T-cell (primary cell): Measurements from ENCODE around the gene AAK1. TPM values are rescaled to one million over a fixed set of nuclear protein-coding genes. Genes with fewer than 3 reads are reported as not detected.
A peak's percentile ranks its signal among the peaks of the same experiment; 100 is the strongest.

Experiments used
- ATAC-seq, 4 experiments: fragments of 200-7000 bp in 3 of 4; fragments of 150-1000 bp in 1 of 4; cut with Tn5 transposase; replicated peaks in 1 of 4; 1 replicate in 3 of 4; 2 replicates in 1 of 4; pipeline ENCODE4 v1.10.0; 2021; ENCODE audit warnings: moderate library complexity in 3 of 4, mild to moderate bottlenecking in 2 of 4, moderate number of reproducible peaks in 1 of 4
- CTCF ChIA-PET, 2 donors: fragments of 300-600 bp; sonication (Branson Sonifier 250); formaldehyde crosslinking; loops; one replicate each; lab custom pipeline; 2022; ENCODE audit warnings: antibody characterized with exemption in 2 of 2; lab: Charles Lee
- POLR2A ChIA-PET, 2 donors: fragments of 300-600 bp; sonication (Branson Sonifier 250); formaldehyde crosslinking; loops; one replicate each; lab custom pipeline; 2022; ENCODE audit warnings: antibody characterized with exemption in 2 of 2; lab: Charles Lee
- DNase-seq, 35 experiments: peaks; one replicate each; pipeline versions ENCODE4 v3.0.0 to v3.0.0-alpha.2; 2013 to 2023
- H3K27ac ChIP-seq: one replicate; pipeline ENCODE4 v1.5.1; 2013; ENCODE audit warnings: low read length
- H3K27me3 ChIP-seq, 2 experiments: replicated peaks in 1 of 2; 1 replicate in 1 of 2; 2 replicates in 1 of 2; pipeline versions ENCODE4 v1.6.1 to v1.7.0; 2013; ENCODE audit warnings: low read length in 1 of 2, mixed read lengths in 1 of 2; ENCODE audit not compliant: control insufficient read depth in 2 of 2, insufficient read depth in 2 of 2; ENCODE audit errors: extremely low read depth in 1 of 2
- H3K36me3 ChIP-seq, 2 donors: 1 replicate in 1 of 2; 2 replicates in 1 of 2; pipeline versions ENCODE4 v1.6.1 to v1.7.0; 2013; ENCODE audit warnings: low read length in 1 of 2; ENCODE audit not compliant: control insufficient read depth in 2 of 2, insufficient read depth in 1 of 2; ENCODE audit errors: extremely low read depth in 1 of 2
- H3K4me1 ChIP-seq, 2 experiments: 1 replicate in 1 of 2; 2 replicates in 1 of 2; pipeline versions ENCODE4 v1.6.1 to v1.7.0; 2013; ENCODE audit warnings: low read length in 2 of 2, mixed read lengths in 1 of 2; ENCODE audit not compliant: insufficient read depth in 2 of 2, control insufficient read depth in 1 of 2; ENCODE audit errors: extremely low read depth in 1 of 2
- H3K4me3 ChIP-seq, 2 donors: 1 replicate in 1 of 2; 2 replicates in 1 of 2; pipeline versions ENCODE4 v1.5.1 to v1.7.0; 2013; ENCODE audit warnings: mild to moderate bottlenecking in 2 of 2, low read length in 1 of 2, moderate library complexity in 1 of 2; ENCODE audit not compliant: control insufficient read depth in 1 of 2; ENCODE audit errors: extremely low read depth in 1 of 2
- H3K9me3 ChIP-seq: 2 replicates; pipeline ENCODE4 v1.7.0; 2013
- H3K27ac Mint-ChIP-seq, 2 donors: one replicate each; pipeline ENCODE4 v1.8.0; 2020 to 2021; ENCODE audit warnings: mild to moderate bottlenecking in 2 of 2, mixed read lengths in 2 of 2
- H3K27me3 Mint-ChIP-seq, 2 donors: one replicate each; pipeline ENCODE4 v1.8.0; 2021 to 2022; ENCODE audit warnings: mixed read lengths in 2 of 2
- H3K36me3 Mint-ChIP-seq: one replicate; pipeline ENCODE4 v1.8.0; 2021; ENCODE audit warnings: mixed read lengths
- H3K4me1 Mint-ChIP-seq, 3 donors: one replicate each; pipeline ENCODE4 v1.8.0; 2020 to 2022; ENCODE audit warnings: mixed read lengths in 3 of 3, mild to moderate bottlenecking in 1 of 3
- H3K4me3 Mint-ChIP-seq, 3 donors: one replicate each; pipeline ENCODE4 v1.8.0; 2020 to 2022; ENCODE audit warnings: mild to moderate bottlenecking in 3 of 3, mixed read lengths in 3 of 3, moderate library complexity in 3 of 3
- H3K9me3 Mint-ChIP-seq, 3 donors: one replicate each; pipeline ENCODE4 v1.8.0; 2020 to 2022; ENCODE audit warnings: mixed read lengths in 3 of 3
- WGBS: methylation state at CpG from one replicate; pipeline ENCODE4 v1.1.5; 2013; ENCODE audit warnings: missing lambda C conversion rate; ENCODE audit not compliant: insufficient coverage; 5-methylcytosine and 5-hydroxymethylcytosine counted together
- total RNA-seq, 35 experiments: library from RNA in 6 of 35; stranded (reverse) in 6 of 35; fragments of 120-200 nt in 1 of 35; gene quantifications; one replicate each; pipeline versions ENCODE4 v1.2.1 to v1.2.4 and lab custom pipeline; 2013 to 2026

AAK1 gene
- total RNA-seq, 5 donors from 2014 or later (not counting 1 experiment from before 2014, with no cell fraction given) = 170 to 283 (median 177) TPM

- DNase-seq = peak in 32 of 35 experiments; percentile 15 to 66 (median 48)
- Histone ChIP-seq H3K4me1 (peaks cover 49 to 55% of the 10 kb centered on the region in 2 experiments), H3K36me3 (peaks cover 0 to 16% of the 10 kb centered on the region in 2 donors), H3K27ac (peak overlapping the region; percentile 56), H3K9me3 (no peaks in the 10 kb centered on the region), H3K4me3 (peak overlapping the region; percentile 77 to 98), H3K27me3 (no peaks in the 10 kb centered on the region)
- 1% methylated on average over 45 of the region's 58 CpGs for WGBS
- ATAC-seq = peak; percentile 17 to 35 (median 30)
- H3K27ac Mint-ChIP-seq = peak overlapping the region; percentile 92 to 96
- H3K4me1 Mint-ChIP-seq = peaks cover 61 to 77% (median 69%) of the 10 kb centered on the region in 3 donors
- peaks cover 26% of the 10 kb centered on the region for H3K36me3 Mint-ChIP-seq
- ChIA-PET CTCF (interaction anchor here in 1 of 2 donors (0.6 to 3.2 kb wide), 3 partner anchors 35 to 206 kb away, joined by 3 to 19 read pairs (median 4); partner anchors contain the start of gene NFU1), POLR2A (interaction anchor here in 1 of 2 donors (0.7 kb wide), 1 partner anchor 82 kb away, joined by 5 read pairs; no protein-coding TSS in a partner anchor)
- H3K27me3 Mint-ChIP-seq = no peaks in the 10 kb centered on the region
- peaks cover 0 to 3% (median 0%) of the 10 kb centered on the region in 3 donors for H3K9me3 Mint-ChIP-seq
- H3K4me3 Mint-ChIP-seq = peak overlapping the region; percentile 92 to 96 (median 96)
These were observed 584 bp downstream of the AAK1 start for GRCh38 chr2:69642709-69643601.

- H3K36me3 Mint-ChIP-seq = peaks cover 32% of the 10 kb centered on the region
These were observed 1.4 kb downstream of the AAK1 start for GRCh38 chr2:69641887-69642708.

DNA sequence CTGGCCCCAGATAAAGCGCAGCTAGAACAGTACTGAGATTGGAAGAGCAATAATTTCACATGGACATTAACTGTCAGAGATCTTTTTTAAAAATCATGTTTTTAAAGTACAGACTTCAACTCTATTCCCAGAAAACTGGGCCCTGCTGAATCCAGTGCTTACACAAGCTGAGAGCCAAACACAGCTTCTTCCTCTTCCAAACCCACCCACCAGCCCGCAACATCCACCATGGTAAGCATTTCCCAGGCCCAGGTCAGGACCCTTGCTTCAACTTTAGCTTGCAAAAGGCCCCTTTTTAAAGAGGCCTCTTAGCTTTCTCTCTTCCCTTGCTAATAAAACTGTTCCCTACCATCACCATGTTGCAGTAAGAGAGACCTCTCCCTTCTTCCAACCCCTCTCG, 2.1 kb downstream of the AAK1 start:
- Histone ChIP-seq H3K36me3 (peaks cover 0 to 27% of the 10 kb centered on the region in 2 donors), H3K4me1 (peaks cover 48 to 55% of the 10 kb centered on the region in 2 experiments), H3K4me3 (peak overlapping the region; percentile 77 to 98), H3K9me3 (no peaks in the 10 kb centered on the region), H3K27me3 (no peaks in the 10 kb centered on the region), H3K27ac (peak overlapping the region; percentile 56)
- CTCF ChIA-PET = interaction anchor here in 1 of 2 donors (0.6 kb wide), 1 partner anchor 99 kb away, joined by 3 read pairs; no protein-coding TSS in a partner anchor
- H3K27me3 Mint-ChIP-seq = no peaks in the 10 kb centered on the region
- 36% methylated on average over 1 of the region's 3 CpGs for whole genome bisulfite sequencing
- no peaks in the 10 kb centered on the region for H3K9me3 Mint-ChIP-seq
- POLR2A ChIA-PET = interaction anchor here in 1 of 2 donors (0.5 to 0.7 kb wide), 2 partner anchors 52 to 138 kb away, joined by 3 to 17 read pairs; no protein-coding TSS in a partner anchor
- peaks cover 65 to 78% (median 73%) of the 10 kb centered on the region in 3 donors for H3K4me1 Mint-ChIP-seq
- H3K4me3 Mint-ChIP-seq = peak overlapping the region; percentile 92 to 96 (median 96)
- H3K36me3 Mint-ChIP-seq = peaks cover 34% of the 10 kb centered on the region
- no peak for DNase-seq
- H3K27ac Mint-ChIP-seq = peak overlapping the region; percentile 92 to 96
- ATAC-seq = no peak

More at GRCh38 chr2:69641887-69642708, 1.4 kb downstream of the AAK1 start:
- Histone ChIP-seq H3K27ac (peak overlapping the region; percentile 56), H3K4me3 (peak overlapping the region; percentile 77 to 98), H3K4me1 (peaks cover 51 to 55% of the 10 kb centered on the region in 2 experiments), H3K36me3 (peaks cover 0 to 23% of the 10 kb centered on the region in 2 donors), H3K9me3 (no peaks in the 10 kb centered on the region), H3K27me3 (no peaks in the 10 kb centered on the region)
- H3K27me3 Mint-ChIP-seq = no peaks in the 10 kb centered on the region
- H3K4me1 Mint-ChIP-seq = peaks cover 66 to 80% (median 74%) of the 10 kb centered on the region in 3 donors
- ChIA-PET CTCF (interaction anchor here in 1 of 2 donors (0.6 kb wide), 1 partner anchor 36 kb away, joined by 3 read pairs; no protein-coding TSS in a partner anchor), POLR2A (no interaction called here)
- 0% methylated on average over 1 of the region's 12 CpGs for WGBS
- ATAC-seq (no peak), DNase-seq (peak in 2 of 35 experiments; percentile 32 to 37)
- peak overlapping the region; percentile 92 to 96 for H3K27ac Mint-ChIP-seq
- H3K4me3 Mint-ChIP-seq = peak overlapping the region; percentile 92 to 96 (median 96)
- H3K9me3 Mint-ChIP-seq = peaks cover 0 to 3% (median 0%) of the 10 kb centered on the region in 3 donors

GRCh38 chr2:69639266-69639665, 4.3 kb downstream of the AAK1 start:
- DNase-seq (no peak), ATAC-seq (no peak)
- H3K4me3 Mint-ChIP-seq = peak overlapping the region; percentile 92 to 96 (median 96)
- peaks cover 63 to 73% (median 70%) of the 10 kb centered on the region in 3 donors for H3K4me1 Mint-ChIP-seq
- H3K9me3 Mint-ChIP-seq = no peaks in the 10 kb centered on the region
- WGBS = no CpG with 5 or more reads among the region's 2 CpGs
- ChIA-PET POLR2A (interaction anchor here in 1 of 2 donors (0.5 to 0.6 kb wide), 2 partner anchors 9 to 82 kb away, joined by 6 read pairs; no protein-coding TSS in a partner anchor), CTCF (interaction anchor here in 1 of 2 donors (0.5 to 2.3 kb wide), 7 partner anchors 11 to 785 kb away, joined by 3 to 12 read pairs (median 3); no protein-coding TSS in a partner anchor)
- no peaks in the 10 kb centered on the region for H3K9me3 ChIP-seq
- no peaks in the 10 kb centered on the region for H3K27me3 ChIP-seq
- no peaks in the 10 kb centered on the region for H3K27me3 Mint-ChIP-seq
- peak overlapping the region; percentile 27 for H3K27ac ChIP-seq
- H3K4me3 ChIP-seq = peak overlapping the region; percentile 44 to 77
- peaks cover 47 to 55% of the 10 kb centered on the region in 2 experiments for H3K4me1 ChIP-seq
- H3K36me3 Mint-ChIP-seq = peaks cover 38% of the 10 kb centered on the region
- peak overlapping the region; percentile 92 to 96 for H3K27ac Mint-ChIP-seq
- H3K36me3 ChIP-seq = peaks cover 0 to 36% of the 10 kb centered on the region in 2 donors

- no peak overlapping the region for H3K27ac ChIP-seq
- H3K9me3 ChIP-seq = no peaks in the 10 kb centered on the region
- CTCF ChIA-PET = interaction anchor here in 1 of 2 donors (0.7 to 2.3 kb wide), 5 partner anchors 10 to 785 kb away, joined by 3 to 12 read pairs (median 3); no protein-coding TSS in a partner anchor
- Mint-ChIP-seq H3K27me3 (no peaks in the 10 kb centered on the region), H3K36me3 (peaks cover 38% of the 10 kb centered on the region), H3K4me1 (peaks cover 67 to 77% (median 74%) of the 10 kb centered on the region in 3 donors), H3K27ac (peak overlapping the region; percentile 51 to 92), H3K4me3 (peak overlapping the region; percentile 5 to 96 (median 92)), H3K9me3 (no peaks in the 10 kb centered on the region)
- no peak for ATAC-seq
- WGBS = 100% methylated on average over 1 of the region's 3 CpGs
- no peak for DNase-seq
- POLR2A ChIA-PET = interaction anchor here in 1 of 2 donors (0.6 to 1.3 kb wide), 2 partner anchors 13 to 17 kb away, joined by 5 to 6 read pairs; no protein-coding TSS in a partner anchor
- H3K4me3 ChIP-seq = no peak overlapping the region
- peaks cover 42 to 57% of the 10 kb centered on the region in 2 experiments for H3K4me1 ChIP-seq
- H3K27me3 ChIP-seq = no peaks in the 10 kb centered on the region
- H3K36me3 ChIP-seq = peaks cover 0 to 36% of the 10 kb centered on the region in 2 donors
These were observed 4.9 kb downstream of the AAK1 start for GRCh38 chr2:69638630-69639029.
